Stomach (tissue), 4 donors: ENCODE measurements around the gene SLC25A40.

Experiments
- EP300 ChIP-seq: sonication (generic); formaldehyde crosslinking; IDR thresholded peaks from one replicate; pipeline ENCODE4 v1.6.1; 2017; ENCODE audit warnings: antibody characterized with exemption
- POLR2A ChIP-seq, 4 donors: fragments of 450-650 bp; IDR thresholded peaks; one replicate each; pipeline ENCODE4 v1.6.1; 2016; ENCODE audit warnings: antibody characterized with exemption in 4 of 4, control low read depth in 2 of 4, mild to moderate bottlenecking in 1 of 4, moderate library complexity in 1 of 4
- POLR2AphosphoS5 ChIP-seq, 3 donors: sonication (generic); formaldehyde crosslinking; IDR thresholded peaks; one replicate each; pipeline ENCODE4 v1.6.1; 2016; ENCODE audit warnings: antibody characterized with exemption in 3 of 3
- TF ChIP-seq, protein P1 (sequence below), 7 experiments: fragments of 450-650 bp in 4 of 7; fragments of 200-600 bp in 3 of 7; sonication (generic) in 3 of 7; IDR thresholded peaks; one replicate each; pipeline ENCODE4 v1.5.1; 2016 to 2019; ENCODE audit warnings: antibody characterized with exemption in 7 of 7, control low read depth in 2 of 7, mild to moderate bottlenecking in 1 of 7

DNA sequence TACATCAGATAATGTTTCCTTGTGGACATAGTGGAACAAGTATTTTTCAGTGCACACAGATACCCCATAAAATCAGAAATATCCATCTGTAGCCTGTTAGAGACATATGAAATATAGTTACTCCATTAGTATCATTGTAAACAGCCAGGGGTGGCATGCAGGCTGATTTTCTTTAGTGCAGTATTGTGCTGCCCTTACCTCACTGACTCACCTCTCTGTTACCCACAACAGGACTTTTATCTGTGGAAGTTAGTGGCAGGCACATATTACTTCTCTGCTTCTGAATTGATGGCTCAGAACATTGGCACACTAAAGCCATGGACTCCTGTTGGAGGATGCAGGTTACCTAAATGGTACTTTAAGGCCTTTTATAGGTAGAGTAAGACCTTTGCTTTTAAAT is 70.0 kb downstream of the SLC25A40 start:
- TF ChIP-seq, protein P1, sequence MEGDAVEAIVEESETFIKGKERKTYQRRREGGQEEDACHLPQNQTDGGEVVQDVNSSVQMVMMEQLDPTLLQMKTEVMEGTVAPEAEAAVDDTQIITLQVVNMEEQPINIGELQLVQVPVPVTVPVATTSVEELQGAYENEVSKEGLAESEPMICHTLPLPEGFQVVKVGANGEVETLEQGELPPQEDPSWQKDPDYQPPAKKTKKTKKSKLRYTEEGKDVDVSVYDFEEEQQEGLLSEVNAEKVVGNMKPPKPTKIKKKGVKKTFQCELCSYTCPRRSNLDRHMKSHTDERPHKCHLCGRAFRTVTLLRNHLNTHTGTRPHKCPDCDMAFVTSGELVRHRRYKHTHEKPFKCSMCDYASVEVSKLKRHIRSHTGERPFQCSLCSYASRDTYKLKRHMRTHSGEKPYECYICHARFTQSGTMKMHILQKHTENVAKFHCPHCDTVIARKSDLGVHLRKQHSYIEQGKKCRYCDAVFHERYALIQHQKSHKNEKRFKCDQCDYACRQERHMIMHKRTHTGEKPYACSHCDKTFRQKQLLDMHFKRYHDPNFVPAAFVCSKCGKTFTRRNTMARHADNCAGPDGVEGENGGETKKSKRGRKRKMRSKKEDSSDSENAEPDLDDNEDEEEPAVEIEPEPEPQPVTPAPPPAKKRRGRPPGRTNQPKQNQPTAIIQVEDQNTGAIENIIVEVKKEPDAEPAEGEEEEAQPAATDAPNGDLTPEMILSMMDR (IDR thresholded peaks at IDR 0.05): no peak
- TF ChIP-seq EP300 (no peak), POLR2AphosphoS5 (IDR thresholded peaks at IDR 0.05) (no peak), POLR2A (IDR thresholded peaks at IDR 0.05) (no peak)
